ENCODE results near the gene CADM1. TPM values are rescaled to one million over a fixed set of nuclear protein-coding genes. Genes with fewer than 3 reads are reported as not detected.

CADM1 gene
- total RNA-seq, 1 experiment from 2014 or later: 6.7 TPM

GRCh38 chr11:115183136-115183535 is 321.1 kb downstream of the CADM1 start:
- no peak for DNase-seq (ENCODE audit: low spot score)

GRCh38 chr11:115182282-115182955 is 321.8 kb downstream of the CADM1 start:
- DNase-seq (ENCODE audit: low spot score): no peak

- DNase-seq (ENCODE audit: low spot score): no peak
These were observed 322.7 kb downstream of the CADM1 start for GRCh38 chr11:115181538-115181937.

- DNase-seq (ENCODE audit: low spot score): no peak
These were observed 323.9 kb downstream of the CADM1 start for GRCh38 chr11:115180272-115180671.

GRCh38 chr11:115179636-115180035 is 324.6 kb downstream of the CADM1 start:
- DNase-seq (ENCODE audit: low spot score): no peak

GRCh38 chr11:115178705-115179104 is 325.5 kb downstream of the CADM1 start:
- DNase-seq (ENCODE audit: low spot score): no peak

- no peak for DNase-seq (ENCODE audit: low spot score)
These were observed 331.1 kb downstream of the CADM1 start for GRCh38 chr11:115173136-115173535.

GRCh38 chr11:115170133-115170815 is 333.9 kb downstream of the CADM1 start:
- DNase-seq (ENCODE audit: low spot score): no peak

- no peak for DNase-seq (ENCODE audit: low spot score)
These were observed 335.0 kb downstream of the CADM1 start for GRCh38 chr11:115169251-115169650.

GRCh38 chr11:115168686-115169085 is 335.5 kb downstream of the CADM1 start:
- DNase-seq (ENCODE audit: low spot score): no peak

- DNase-seq (ENCODE audit: low spot score): no peak
These were observed 336.0 kb downstream of the CADM1 start for GRCh38 chr11:115168229-115168671.

GRCh38 chr11:115167456-115167855 is 336.8 kb downstream of the CADM1 start:
- no peak for DNase-seq (ENCODE audit: low spot score)

- DNase-seq (ENCODE audit: low spot score): no peak
These were observed 337.4 kb downstream of the CADM1 start for GRCh38 chr11:115166820-115167219.

- no peak for DNase-seq (ENCODE audit: low spot score)
These were observed 339.4 kb downstream of the CADM1 start for GRCh38 chr11:115164774-115165173.

- DNase-seq (ENCODE audit: low spot score): no peak
These were observed 341.3 kb downstream of the CADM1 start for GRCh38 chr11:115162919-115163318.

- DNase-seq (ENCODE audit: low spot score): no peak
These were observed 342.3 kb downstream of the CADM1 start for GRCh38 chr11:115161876-115162275.

- no peak for DNase-seq (ENCODE audit: low spot score)
These were observed 345.0 kb downstream of the CADM1 start for GRCh38 chr11:115159207-115159606.

- DNase-seq (ENCODE audit: low spot score): no peak
These were observed 346.2 kb downstream of the CADM1 start for GRCh38 chr11:115158053-115158452.

GRCh38 chr11:115157247-115157646 is 347.0 kb downstream of the CADM1 start:
- DNase-seq (ENCODE audit: low spot score): no peak

GRCh38 chr11:115155978-115156377 is 348.2 kb downstream of the CADM1 start:
- no peak for DNase-seq (ENCODE audit: low spot score)

- no peak for DNase-seq (ENCODE audit: low spot score)
These were observed 348.9 kb downstream of the CADM1 start for GRCh38 chr11:115155320-115155719.

- no peak for DNase-seq (ENCODE audit: low spot score)
These were observed 349.9 kb downstream of the CADM1 start for GRCh38 chr11:115154355-115154736.

GRCh38 chr11:115153731-115154354 is 350.4 kb downstream of the CADM1 start:
- no peak for DNase-seq (ENCODE audit: low spot score)

All from A172 (cell line).